ENCODE results near the gene C10orf120.

The C10orf120 gene

GRCh38 chr10:122702275-122702674 lies 2.6 kb upstream of the C10orf120 start:
- no peak for DNase-seq

GRCh38 chr10:122701652-122702051 lies 2.0 kb upstream of the C10orf120 start:
- DNase-seq: no peak

- no peak for DNase-seq
Measured at GRCh38 chr10:122696687-122697086, 3.0 kb downstream of the C10orf120 start.

GRCh38 chr10:122692744-122693143 lies 6.9 kb downstream of the C10orf120 start:
- DNase-seq: no peak

- DNase-seq: no peak
Measured at GRCh38 chr10:122689146-122689820, 10.4 kb downstream of the C10orf120 start.

GRCh38 chr10:122688293-122688989 lies 11.2 kb downstream of the C10orf120 start:
- no peak for DNase-seq

GRCh38 chr10:122682522-122682921 lies 17.1 kb downstream of the C10orf120 start:
- no peak for DNase-seq

GRCh38 chr10:122678266-122678665 lies 21.4 kb downstream of the C10orf120 start:
- no peak for DNase-seq

GRCh38 chr10:122675278-122675677 lies 24.4 kb downstream of the C10orf120 start:
- DNase-seq: no peak

GRCh38 chr10:122674781-122675180 lies 24.9 kb downstream of the C10orf120 start:
- no peak for DNase-seq

- DNase-seq: no peak
Measured at GRCh38 chr10:122673731-122674130, 25.9 kb downstream of the C10orf120 start.

- no peak for DNase-seq
Measured at GRCh38 chr10:122673269-122673668, 26.4 kb downstream of the C10orf120 start.

GRCh38 chr10:122672655-122673054 lies 27.0 kb downstream of the C10orf120 start:
- no peak for DNase-seq

- DNase-seq: no peak
Measured at GRCh38 chr10:122671355-122671754, 28.3 kb downstream of the C10orf120 start.

GRCh38 chr10:122669842-122670241 lies 29.8 kb downstream of the C10orf120 start:
- DNase-seq: no peak

- DNase-seq: no peak
Measured at GRCh38 chr10:122669045-122669444, 30.6 kb downstream of the C10orf120 start.

- DNase-seq: no peak
Measured at GRCh38 chr10:122665946-122666345, 33.7 kb downstream of the C10orf120 start.

GRCh38 chr10:122665329-122665860 lies 34.3 kb downstream of the C10orf120 start:
- DNase-seq: no peak

GRCh38 chr10:122664501-122664900 lies 35.1 kb downstream of the C10orf120 start:
- no peak for DNase-seq

- no peak for DNase-seq
Measured at GRCh38 chr10:122663516-122664130, 36.0 kb downstream of the C10orf120 start.

GRCh38 chr10:122662231-122662630 lies 37.4 kb downstream of the C10orf120 start:
- DNase-seq: no peak

GRCh38 chr10:122660696-122661095 lies 39.0 kb downstream of the C10orf120 start:
- DNase-seq: no peak

GRCh38 chr10:122659651-122660050 lies 40.0 kb downstream of the C10orf120 start:
- no peak for DNase-seq

- DNase-seq: no peak
Measured at GRCh38 chr10:122659126-122659525, 40.5 kb downstream of the C10orf120 start.
